Measurements from ENCODE around the gene SLC16A12.

DNA sequence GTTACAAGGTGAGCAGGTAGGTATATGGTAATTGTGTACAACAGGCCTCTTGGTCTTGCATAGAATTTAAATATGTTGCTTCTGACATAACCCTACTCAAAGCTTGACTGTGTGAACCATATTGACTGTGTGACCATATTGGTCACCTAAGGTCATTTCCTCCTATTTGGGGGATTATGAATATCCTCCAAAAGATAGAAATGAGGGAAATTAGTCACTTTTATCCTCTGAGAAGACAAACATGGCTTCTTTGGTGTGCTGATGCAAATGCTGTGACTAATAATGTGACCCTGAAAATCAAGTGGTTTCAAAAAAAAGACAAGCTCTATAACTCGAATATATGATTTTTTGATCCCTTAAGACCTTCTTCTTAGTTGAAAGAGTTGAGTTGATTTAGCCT is 93.1 kb downstream of the SLC16A12 start:
- TF ChIP-seq, protein P1, sequence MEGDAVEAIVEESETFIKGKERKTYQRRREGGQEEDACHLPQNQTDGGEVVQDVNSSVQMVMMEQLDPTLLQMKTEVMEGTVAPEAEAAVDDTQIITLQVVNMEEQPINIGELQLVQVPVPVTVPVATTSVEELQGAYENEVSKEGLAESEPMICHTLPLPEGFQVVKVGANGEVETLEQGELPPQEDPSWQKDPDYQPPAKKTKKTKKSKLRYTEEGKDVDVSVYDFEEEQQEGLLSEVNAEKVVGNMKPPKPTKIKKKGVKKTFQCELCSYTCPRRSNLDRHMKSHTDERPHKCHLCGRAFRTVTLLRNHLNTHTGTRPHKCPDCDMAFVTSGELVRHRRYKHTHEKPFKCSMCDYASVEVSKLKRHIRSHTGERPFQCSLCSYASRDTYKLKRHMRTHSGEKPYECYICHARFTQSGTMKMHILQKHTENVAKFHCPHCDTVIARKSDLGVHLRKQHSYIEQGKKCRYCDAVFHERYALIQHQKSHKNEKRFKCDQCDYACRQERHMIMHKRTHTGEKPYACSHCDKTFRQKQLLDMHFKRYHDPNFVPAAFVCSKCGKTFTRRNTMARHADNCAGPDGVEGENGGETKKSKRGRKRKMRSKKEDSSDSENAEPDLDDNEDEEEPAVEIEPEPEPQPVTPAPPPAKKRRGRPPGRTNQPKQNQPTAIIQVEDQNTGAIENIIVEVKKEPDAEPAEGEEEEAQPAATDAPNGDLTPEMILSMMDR (IDR thresholded peaks at IDR 0.05 in 8 of 11, conservative IDR thresholded peaks at IDR 0.05 in 3 of 11): no peak
- TF ChIP-seq POLR2A (IDR thresholded peaks at IDR 0.05) (no peak), POLR2AphosphoS5 (IDR thresholded peaks at IDR 0.05) (no peak)

Data from spleen (tissue), 7 donors.